Suprapubic skin (tissue), 4 donors: ENCODE data around the gene AMDHD2. TPM values are rescaled to one million over a fixed set of nuclear protein-coding genes. Genes with fewer than 3 reads are reported as not detected.

Experiments used
- DNase-seq, 2 donors: peaks; one replicate each; pipeline ENCODE4 v3.0.0-alpha.2; 2019; ENCODE audit warnings: low spot score in 2 of 2
- H3K27ac ChIP-seq: fragments of 200-600 bp; sonication (generic); one replicate; pipeline ENCODE4 v1.5.1; 2019
- H3K27me3 ChIP-seq: fragments of 200-600 bp; sonication (generic); one replicate; pipeline ENCODE4 v1.5.1; 2019
- H3K36me3 ChIP-seq: fragments of 200-600 bp; sonication (generic); one replicate; pipeline ENCODE4 v1.5.1; 2019
- H3K4me1 ChIP-seq: fragments of 200-600 bp; sonication (generic); one replicate; pipeline ENCODE4 v1.5.1; 2019
- H3K4me3 ChIP-seq: fragments of 200-600 bp; sonication (generic); one replicate; pipeline ENCODE4 v1.5.1; 2019; ENCODE audit warnings: mild to moderate bottlenecking
- H3K9me3 ChIP-seq: fragments of 200-600 bp; sonication (generic); one replicate; pipeline ENCODE4 v1.5.1; 2019
- CTCF ChIP-seq, 2 donors: fragments of 200-600 bp in 1 of 2; fragments of 450-650 bp in 1 of 2; sonication (generic) in 1 of 2; IDR thresholded peaks; one replicate each; pipeline ENCODE4 v1.5.1; 2016 to 2019; ENCODE audit warnings: antibody characterized with exemption in 2 of 2, mild to moderate bottlenecking in 1 of 2, moderate library complexity in 1 of 2
- EP300 ChIP-seq: sonication (generic); formaldehyde crosslinking; IDR thresholded peaks from one replicate; pipeline ENCODE4 v1.6.1; 2017; ENCODE audit warnings: antibody characterized with exemption
- POLR2A ChIP-seq, 2 donors: fragments of 450-650 bp; IDR thresholded peaks; one replicate each; pipeline ENCODE4 v1.6.1; 2017; ENCODE audit warnings: antibody characterized with exemption in 2 of 2, mild to moderate bottlenecking in 2 of 2, moderate library complexity in 2 of 2
- POLR2AphosphoS5 ChIP-seq, 3 donors: sonication (generic); formaldehyde crosslinking; IDR thresholded peaks; one replicate each; pipeline ENCODE4 v1.6.1; 2017; ENCODE audit warnings: antibody characterized with exemption in 3 of 3
- WGBS: methylation state at CpG from one replicate; pipeline ENCODE4 v1.1.5; 2018; 5-methylcytosine and 5-hydroxymethylcytosine counted together
- total RNA-seq, 4 donors: library from RNA; depleted of rRNA; stranded (reverse); fragments of >200 nt; gene quantifications; one replicate each; pipeline ENCODE4 v1.1.0, GENCODE V29; 2016

Gene AMDHD2
- total RNA-seq, 4 donors from 2014 or later: 27.0 to 42.7 (median 38.0) TPM

GRCh38 chr16:2511128-2511800 lies 8.9 kb upstream of the AMDHD2 start:
- TF ChIP-seq EP300 (no peak), POLR2A (IDR thresholded peaks at IDR 0.05) (no peak), CTCF (IDR thresholded peaks at IDR 0.05) (no peak), POLR2AphosphoS5 (IDR thresholded peaks at IDR 0.05) (no peak)
- Histone ChIP-seq H3K9me3 (no peaks in the 10 kb centered on the region), H3K27ac (peak overlapping the region; percentile 24), H3K27me3 (no peaks in the 10 kb centered on the region), H3K36me3 (no peaks in the 10 kb centered on the region), H3K4me3 (no peak overlapping the region), H3K4me1 (peaks cover 39% of the 10 kb centered on the region)
- peak; percentile 92 to 93 for DNase-seq
- WGBS: 36% methylated on average over 24 of the region's 24 CpGs

GRCh38 chr16:2511996-2512734 lies 8.0 kb upstream of the AMDHD2 start:
- peaks cover 48% of the 10 kb centered on the region for H3K4me1 ChIP-seq
- no peak overlapping the region for H3K4me3 ChIP-seq
- H3K9me3 ChIP-seq: no peaks in the 10 kb centered on the region
- TF ChIP-seq CTCF (IDR thresholded peaks at IDR 0.05): no peak
- no peak for TF ChIP-seq EP300
- no peak for TF ChIP-seq POLR2A (IDR thresholded peaks at IDR 0.05)
- TF ChIP-seq POLR2AphosphoS5 (IDR thresholded peaks at IDR 0.05): no peak
- H3K27me3 ChIP-seq: no peaks in the 10 kb centered on the region
- peak in 1 of 2 donors; percentile 64 for DNase-seq
- H3K27ac ChIP-seq: peak overlapping the region; percentile 24
- 86% methylated on average over 17 of the region's 17 CpGs for WGBS
- no peaks in the 10 kb centered on the region for H3K36me3 ChIP-seq

- TF ChIP-seq POLR2A (IDR thresholded peaks at IDR 0.05): no peak
- no peaks in the 10 kb centered on the region for H3K36me3 ChIP-seq
- no peaks in the 10 kb centered on the region for H3K9me3 ChIP-seq
- no peak for DNase-seq
- H3K27ac ChIP-seq: peak overlapping the region; percentile 99
- 41% methylated on average over 14 of the region's 15 CpGs for WGBS
- H3K4me3 ChIP-seq: peak overlapping the region; percentile 94
- H3K4me1 ChIP-seq: peaks cover 55% of the 10 kb centered on the region
- H3K27me3 ChIP-seq: no peaks in the 10 kb centered on the region
These were observed 7.3 kb upstream of the AMDHD2 start for GRCh38 chr16:2512735-2513404.

- H3K4me1 ChIP-seq: peaks cover 63% of the 10 kb centered on the region
- H3K27me3 ChIP-seq: no peaks in the 10 kb centered on the region
- TF ChIP-seq POLR2A (IDR thresholded peaks at IDR 0.05) (peak; percentile 30 to 88), EP300 (no peak), CTCF (IDR thresholded peaks at IDR 0.05) (no peak), POLR2AphosphoS5 (IDR thresholded peaks at IDR 0.05) (peak in 2 of 3 donors; percentile 49 to 80)
- H3K4me3 ChIP-seq: peak within 1 kb of the TSS; percentile 94
- H3K27ac ChIP-seq: peak within 1 kb of the TSS; percentile 99
- no peaks in the 10 kb centered on the region for H3K9me3 ChIP-seq
- under 1% methylated on average over 20 of the region's 122 CpGs for WGBS
- H3K36me3 ChIP-seq: no peaks in the 10 kb centered on the region
- peak; percentile 94 to 97 for DNase-seq
These were observed 6.5 kb upstream of the AMDHD2 start, which contains the start of gene ATP6V0C for GRCh38 chr16:2513405-2514332. ATP6V0C (plus strand) TSS chr16:2513952; CDS start chr16:2514104, 152 bp downstream.
